H1 (cell line): Measurements from ENCODE around the gene EMX1. TPM values are rescaled to one million over a fixed set of nuclear protein-coding genes. Genes with fewer than 3 reads are reported as not detected.

Experiments
- CBX5 ChIP-seq: fragments of 300-800, 300-1000 bp; sonication (generic); IDR thresholded peaks from 2 replicates; pipeline ENCODE4 v1.7.1; 2016; ENCODE audit warnings: antibody characterized with exemption, low read length, low read depth
- EZH2 ChIP-seq: fragments of 200-600 bp; sonication (generic); IDR thresholded peaks from 2 replicates; pipeline ENCODE4 v1.7.1; 2012; ENCODE audit warnings: low read depth, mild to moderate bottlenecking, moderate library complexity, low read length, inconsistent platforms; ENCODE audit not compliant: severe bottlenecking
- POLR2AphosphoS5 ChIP-seq: IDR thresholded peaks from 2 replicates; pipeline ENCODE4 v1.6.1; 2011; ENCODE audit warnings: low read depth, low read length
- POU5F1 ChIP-seq: IDR thresholded peaks from 2 replicates; pipeline ENCODE4 v1.6.1; 2011; ENCODE audit warnings: low read depth, mild to moderate bottlenecking, low read length, moderate library complexity
- polyA plus RNA-seq, 7 experiments: library from polyadenylated mRNA; depleted of rRNA in 3 of 7; stranded (reverse) in 5 of 7; unstranded in 2 of 7; fragments of >200 nt in 5 of 7; fragments of 200-250 nt in 2 of 7; gene quantifications; 1 replicate in 5 of 7; 2 replicates in 1 of 7; 4 replicates in 1 of 7; pipeline versions ENCODE4 v1.2.1 to v1.2.3, GENCODE V29; 2011 to 2013; ENCODE audit warnings: missing spikeins in 2 of 7, mixed read lengths in 2 of 7
- total RNA-seq: library from RNA; stranded (reverse); fragmentation: NEBNext Ultra II Directional; extraction: Animal tissue kit (Norgen Biotek cat#: 25700); gene quantifications from 2 replicates; pipeline ENCODE4 v1.2.1, GENCODE V29; 2021
- TF ChIP-seq, protein P1 (sequence below), 3 experiments: IDR thresholded peaks; 1 replicate in 2 of 3; 2 replicates in 1 of 3; pipeline versions ENCODE4 v1.5.1 to v1.6.1; 2011; ENCODE audit warnings: low read length in 3 of 3, mild to moderate bottlenecking in 3 of 3, inconsistent platforms in 2 of 3, low read depth in 1 of 3, moderate library complexity in 1 of 3; ENCODE audit not compliant: insufficient read depth in 1 of 3; ENCODE audit errors: control extremely low read depth in 1 of 3

Gene EMX1
- total and polyA plus RNA-seq, 2 of the 8 experiments (the other 6 are each of a cell fraction or from before 2014, with no cell fraction given), result 2.4 to 4.9 TPM

DNA sequence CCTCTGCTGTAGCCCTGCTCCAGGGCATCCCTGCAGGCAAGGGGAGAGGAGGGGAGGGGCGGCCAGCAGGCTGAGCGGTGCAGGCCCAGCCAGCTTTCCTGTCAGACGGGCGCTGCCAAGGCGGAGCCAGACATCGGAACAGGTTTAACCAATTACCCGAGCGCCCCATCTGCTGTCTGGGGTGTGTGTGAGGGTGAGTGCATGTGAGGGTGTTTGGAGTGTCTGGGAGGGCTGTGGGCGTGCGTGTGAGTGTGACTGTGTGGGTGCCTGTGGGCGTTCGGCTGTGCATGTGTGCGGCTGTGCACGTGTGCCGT, 20.0 kb downstream of the EMX1 start (continued):
- TF ChIP-seq POLR2AphosphoS5 (no peak), CBX5 (no peak), EZH2 (no peak), POU5F1 (no peak)
- TF ChIP-seq, protein P1, sequence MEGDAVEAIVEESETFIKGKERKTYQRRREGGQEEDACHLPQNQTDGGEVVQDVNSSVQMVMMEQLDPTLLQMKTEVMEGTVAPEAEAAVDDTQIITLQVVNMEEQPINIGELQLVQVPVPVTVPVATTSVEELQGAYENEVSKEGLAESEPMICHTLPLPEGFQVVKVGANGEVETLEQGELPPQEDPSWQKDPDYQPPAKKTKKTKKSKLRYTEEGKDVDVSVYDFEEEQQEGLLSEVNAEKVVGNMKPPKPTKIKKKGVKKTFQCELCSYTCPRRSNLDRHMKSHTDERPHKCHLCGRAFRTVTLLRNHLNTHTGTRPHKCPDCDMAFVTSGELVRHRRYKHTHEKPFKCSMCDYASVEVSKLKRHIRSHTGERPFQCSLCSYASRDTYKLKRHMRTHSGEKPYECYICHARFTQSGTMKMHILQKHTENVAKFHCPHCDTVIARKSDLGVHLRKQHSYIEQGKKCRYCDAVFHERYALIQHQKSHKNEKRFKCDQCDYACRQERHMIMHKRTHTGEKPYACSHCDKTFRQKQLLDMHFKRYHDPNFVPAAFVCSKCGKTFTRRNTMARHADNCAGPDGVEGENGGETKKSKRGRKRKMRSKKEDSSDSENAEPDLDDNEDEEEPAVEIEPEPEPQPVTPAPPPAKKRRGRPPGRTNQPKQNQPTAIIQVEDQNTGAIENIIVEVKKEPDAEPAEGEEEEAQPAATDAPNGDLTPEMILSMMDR (IDR thresholded peaks at IDR 0.05; ENCODE audit: control extremely low read depth in 1 of 3, insufficient read depth in 1 of 3, low read depth in 1 of 3, low read length in 3 of 3), result no peak
